ENCODE data around the gene PTPN23.

PTPN23 gene

GRCh38 chr3:47407237-47407636 lies 26.4 kb downstream of the PTPN23 start:
- no peak for DNase-seq (ENCODE audit: low read depth)

GRCh38 chr3:47407896-47408838 lies 27.3 kb downstream of the PTPN23 start:
- no peak for DNase-seq (ENCODE audit: low read depth)

GRCh38 chr3:47408839-47409229 lies 28.0 kb downstream of the PTPN23 start:
- no peak for DNase-seq (ENCODE audit: low read depth)

GRCh38 chr3:47409284-47409683 lies 28.5 kb downstream of the PTPN23 start:
- DNase-seq (ENCODE audit: low read depth): no peak

- DNase-seq (ENCODE audit: low read depth): no peak
Measured at GRCh38 chr3:47409688-47410416, 29.0 kb downstream of the PTPN23 start.

GRCh38 chr3:47410417-47410720 lies 29.5 kb downstream of the PTPN23 start:
- no peak for DNase-seq (ENCODE audit: low read depth)

GRCh38 chr3:47410801-47411646 lies 30.2 kb downstream of the PTPN23 start:
- no peak for DNase-seq (ENCODE audit: low read depth)

GRCh38 chr3:47411696-47412452 lies 31.1 kb downstream of the PTPN23 start:
- DNase-seq (ENCODE audit: low read depth): no peak

GRCh38 chr3:47412453-47412756 lies 31.6 kb downstream of the PTPN23 start:
- no peak for DNase-seq (ENCODE audit: low read depth)

- no peak for DNase-seq (ENCODE audit: low read depth)
Measured at GRCh38 chr3:47412842-47413520, 32.2 kb downstream of the PTPN23 start.

- DNase-seq (ENCODE audit: low read depth): no peak
Measured at GRCh38 chr3:47413751-47414150, 32.9 kb downstream of the PTPN23 start.

GRCh38 chr3:47414161-47414564 lies 33.3 kb downstream of the PTPN23 start:
- no peak for DNase-seq (ENCODE audit: low read depth)

GRCh38 chr3:47414666-47415587 lies 34.1 kb downstream of the PTPN23 start:
- no peak for DNase-seq (ENCODE audit: low read depth)

GRCh38 chr3:47416041-47416440 lies 35.2 kb downstream of the PTPN23 start:
- no peak for DNase-seq (ENCODE audit: low read depth)

- no peak for DNase-seq (ENCODE audit: low read depth)
Measured at GRCh38 chr3:47418167-47419082, 37.6 kb downstream of the PTPN23 start.

- DNase-seq (ENCODE audit: low read depth): no peak
Measured at GRCh38 chr3:47419083-47420043, 38.5 kb downstream of the PTPN23 start.

GRCh38 chr3:47420044-47420430 lies 39.2 kb downstream of the PTPN23 start:
- no peak for DNase-seq (ENCODE audit: low read depth)
